GM12891 (cell line): ENCODE measurements around the gene TLL1.

ENCODE experiments used
- PAX5 ChIP-seq: IDR thresholded peaks from 2 replicates; pipeline ENCODE4 v1.6.1; 2011; ENCODE audit warnings: low read length, moderate library complexity, mild to moderate bottlenecking; ENCODE audit not compliant: insufficient read depth, severe bottlenecking
- POLR2A ChIP-seq: IDR thresholded peaks from 2 replicates; pipeline ENCODE4 v1.6.1; 2011; ENCODE audit warnings: low read depth, low read length, control low read depth
- POLR2AphosphoS5 ChIP-seq: IDR thresholded peaks from 2 replicates; pipeline ENCODE4 v1.6.1; 2011; ENCODE audit warnings: low read depth, low read length, control low read depth
- POU2F2 ChIP-seq: IDR thresholded peaks from 2 replicates; pipeline ENCODE4 v1.6.1; 2011; ENCODE audit warnings: low read depth, mild to moderate bottlenecking, control low read depth, low read length, moderate library complexity
- SPI1 ChIP-seq: IDR thresholded peaks from 2 replicates; pipeline ENCODE4 v1.6.1; 2011; ENCODE audit warnings: low read depth, low read length, control low read depth
- TAF1 ChIP-seq: IDR thresholded peaks from 2 replicates; pipeline ENCODE4 v1.6.1; 2011; ENCODE audit warnings: low read depth, low read length, control low read depth

- TF ChIP-seq POLR2AphosphoS5: no peak
- no peak for TF ChIP-seq POLR2A
- no peak for TF ChIP-seq PAX5
- TF ChIP-seq POU2F2: no peak
- TF ChIP-seq TAF1: no peak
- TF ChIP-seq SPI1: no peak
Observed at GRCh38 chr4:165828928-165829327, 44.1 kb upstream of the TLL1 start.
